GM21423 (cell line): ENCODE measurements around the gene CCDC120.

ENCODE experiments used
- ATAC-seq: cut with Tn5 transposase; IDR thresholded peaks from one replicate; pipeline ENCODE4 v1.9.1; 2021; ENCODE audit warnings: mild to moderate bottlenecking, moderate library complexity; ENCODE audit not compliant: unreplicated experiment

Gene CCDC120, protein sequence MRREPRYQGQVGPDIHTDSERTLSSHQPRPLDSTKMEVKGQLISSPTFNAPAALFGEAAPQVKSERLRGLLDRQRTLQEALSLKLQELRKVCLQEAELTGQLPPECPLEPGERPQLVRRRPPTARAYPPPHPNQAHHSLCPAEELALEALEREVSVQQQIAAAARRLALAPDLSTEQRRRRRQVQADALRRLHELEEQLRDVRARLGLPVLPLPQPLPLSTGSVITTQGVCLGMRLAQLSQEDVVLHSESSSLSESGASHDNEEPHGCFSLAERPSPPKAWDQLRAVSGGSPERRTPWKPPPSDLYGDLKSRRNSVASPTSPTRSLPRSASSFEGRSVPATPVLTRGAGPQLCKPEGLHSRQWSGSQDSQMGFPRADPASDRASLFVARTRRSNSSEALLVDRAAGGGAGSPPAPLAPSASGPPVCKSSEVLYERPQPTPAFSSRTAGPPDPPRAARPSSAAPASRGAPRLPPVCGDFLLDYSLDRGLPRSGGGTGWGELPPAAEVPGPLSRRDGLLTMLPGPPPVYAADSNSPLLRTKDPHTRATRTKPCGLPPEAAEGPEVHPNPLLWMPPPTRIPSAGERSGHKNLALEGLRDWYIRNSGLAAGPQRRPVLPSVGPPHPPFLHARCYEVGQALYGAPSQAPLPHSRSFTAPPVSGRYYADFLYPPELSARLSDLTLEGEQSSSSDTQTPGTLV

DNA sequence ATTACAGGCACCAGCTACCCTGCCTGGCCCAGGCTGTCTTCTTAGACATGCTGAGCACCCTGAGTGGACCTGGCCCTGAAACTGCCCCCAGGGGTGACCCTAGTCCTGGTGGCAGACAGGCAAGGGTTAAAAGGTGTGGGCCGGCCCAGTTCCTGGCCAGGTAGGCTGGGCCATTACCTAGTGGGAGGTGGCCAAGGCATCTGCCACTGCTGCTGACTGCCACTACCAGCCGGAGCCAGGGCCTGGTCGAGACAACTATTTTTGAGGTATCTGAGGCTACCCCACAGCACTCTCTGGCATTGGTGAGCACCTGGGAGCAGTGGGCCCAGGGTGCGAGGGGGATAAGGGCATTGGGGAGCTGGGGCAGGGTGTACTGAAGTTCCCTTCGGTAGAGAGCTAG is at the start of gene CCDC120:
Gene CCDC120 (plus strand): TSS at position 206 of the 400 bp plus-strand sequence. CDS start 3,043 bp downstream, outside the sequence.
- ATAC-seq: no peak

DNA sequence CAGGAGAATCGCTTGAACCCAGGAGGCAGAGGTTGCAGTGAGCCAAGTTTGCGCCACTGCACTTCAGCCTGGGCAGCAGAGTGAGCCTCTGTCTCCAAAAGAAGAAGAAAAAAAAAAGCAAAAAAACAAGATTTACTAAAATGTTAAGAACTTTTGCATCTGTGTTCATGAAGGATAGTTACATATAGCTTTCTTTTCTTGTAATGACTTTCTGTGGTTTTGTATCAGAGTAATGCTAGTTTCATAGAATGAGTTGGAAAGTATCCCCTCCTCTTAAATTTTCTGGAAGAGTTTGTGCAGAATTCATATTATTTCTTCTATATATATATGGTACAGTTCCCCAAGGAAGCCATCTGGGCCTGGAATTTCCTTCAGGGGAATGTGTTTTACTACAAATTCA is 39.7 kb upstream of the CCDC120 start:
- no peak for ATAC-seq

DNA sequence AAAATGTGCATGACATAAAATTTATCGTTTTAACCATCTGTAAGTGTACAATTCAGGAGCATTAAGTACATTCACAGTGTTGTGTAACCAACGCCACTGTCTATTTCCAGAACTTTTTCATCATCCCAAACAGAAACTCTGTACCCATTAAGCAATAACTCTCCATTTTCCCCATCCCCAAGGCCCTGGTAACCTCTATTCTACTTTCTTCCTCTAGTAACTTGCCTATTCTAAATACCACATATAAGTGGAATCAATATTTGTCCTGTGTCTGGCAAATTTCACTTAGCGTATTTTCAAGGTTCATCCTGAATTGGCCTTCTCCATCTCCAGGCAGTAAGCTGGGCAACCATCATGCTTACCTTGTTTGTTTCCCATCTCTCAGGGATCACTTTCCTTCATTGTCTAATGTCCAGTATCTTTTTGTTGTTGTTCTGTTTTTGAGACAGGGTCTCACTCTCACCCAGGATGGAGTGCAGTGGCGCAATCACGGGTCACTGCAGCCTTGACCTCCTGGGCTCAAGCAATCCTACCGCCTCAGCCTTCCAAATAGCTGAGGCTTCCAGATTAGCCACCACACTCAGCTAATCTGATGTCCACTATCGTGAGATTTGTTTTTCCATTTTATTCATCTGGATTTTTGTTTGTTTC is 39.1 kb upstream of the CCDC120 start:
- ATAC-seq: no peak

DNA sequence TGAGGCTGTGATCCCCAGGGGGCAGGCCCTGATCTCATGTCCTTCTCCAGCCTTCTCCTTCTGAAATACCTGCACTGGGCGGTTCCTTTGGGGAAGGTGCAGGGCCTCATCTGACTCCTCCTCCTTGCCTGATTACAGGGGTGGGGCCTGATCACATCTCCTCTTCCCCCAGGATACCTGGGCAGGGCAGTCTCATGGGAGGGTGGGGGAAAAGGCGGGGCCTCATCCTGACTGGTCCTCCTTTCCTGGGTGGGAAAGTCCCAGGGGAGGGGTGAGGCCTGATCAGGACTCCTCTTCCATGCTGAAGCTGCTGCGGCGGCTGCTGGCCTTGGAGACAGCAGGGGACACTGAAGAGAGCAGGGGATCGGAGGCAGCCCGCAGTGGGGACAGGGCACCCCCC is 28.9 kb upstream of the CCDC120 start:
- no peak for ATAC-seq

DNA sequence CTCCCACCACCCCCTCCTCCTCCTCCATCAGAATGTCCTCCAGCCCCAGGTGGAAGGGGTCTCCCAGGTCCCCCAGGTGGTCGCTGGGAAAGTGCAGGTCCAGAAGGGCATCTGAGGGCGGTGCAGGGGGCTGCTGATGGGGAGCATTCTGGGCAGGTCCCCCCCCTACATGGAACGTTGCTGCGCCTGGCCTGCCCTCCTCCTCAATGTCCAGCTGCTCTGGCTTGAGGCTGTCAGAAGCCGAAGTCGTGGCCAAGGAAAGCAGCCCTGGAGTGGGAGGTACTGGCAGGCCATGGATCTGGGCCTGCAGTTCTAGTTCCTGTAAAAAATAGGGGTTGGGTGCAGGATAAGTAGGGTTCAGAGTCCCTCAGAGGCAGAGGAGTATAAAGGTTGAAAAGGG is 28.5 kb upstream of the CCDC120 start:
- ATAC-seq: no peak

DNA sequence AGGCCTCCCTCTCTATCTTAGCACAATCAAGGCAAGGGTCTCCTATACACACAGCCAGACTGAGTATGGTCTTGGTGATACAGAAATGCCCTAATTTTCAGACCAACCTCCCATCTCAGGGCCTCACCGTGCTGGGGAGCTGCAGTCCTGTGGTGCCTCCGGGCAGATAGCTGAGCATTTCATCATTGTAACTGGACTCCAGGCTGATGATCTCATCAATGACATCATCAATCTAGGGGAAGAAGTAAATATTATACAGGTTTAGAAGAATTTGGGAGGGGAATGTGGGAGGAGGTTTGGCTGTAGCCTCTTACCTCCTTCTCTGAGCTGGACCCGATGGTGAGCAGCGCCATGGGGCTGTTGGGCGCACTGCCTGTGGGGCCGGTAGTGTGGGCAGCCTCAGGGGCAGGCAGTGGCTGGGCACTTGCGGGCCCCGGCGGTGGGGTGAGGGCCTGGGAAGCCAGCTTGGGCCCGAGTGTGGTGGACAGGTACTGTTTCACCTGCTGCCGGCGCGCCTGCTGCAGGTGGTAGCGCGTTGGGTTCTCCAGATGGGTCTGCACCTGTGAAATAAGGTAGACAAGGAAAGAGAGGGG is 20.8 kb upstream of the CCDC120 start:
- ATAC-seq: no peak

DNA sequence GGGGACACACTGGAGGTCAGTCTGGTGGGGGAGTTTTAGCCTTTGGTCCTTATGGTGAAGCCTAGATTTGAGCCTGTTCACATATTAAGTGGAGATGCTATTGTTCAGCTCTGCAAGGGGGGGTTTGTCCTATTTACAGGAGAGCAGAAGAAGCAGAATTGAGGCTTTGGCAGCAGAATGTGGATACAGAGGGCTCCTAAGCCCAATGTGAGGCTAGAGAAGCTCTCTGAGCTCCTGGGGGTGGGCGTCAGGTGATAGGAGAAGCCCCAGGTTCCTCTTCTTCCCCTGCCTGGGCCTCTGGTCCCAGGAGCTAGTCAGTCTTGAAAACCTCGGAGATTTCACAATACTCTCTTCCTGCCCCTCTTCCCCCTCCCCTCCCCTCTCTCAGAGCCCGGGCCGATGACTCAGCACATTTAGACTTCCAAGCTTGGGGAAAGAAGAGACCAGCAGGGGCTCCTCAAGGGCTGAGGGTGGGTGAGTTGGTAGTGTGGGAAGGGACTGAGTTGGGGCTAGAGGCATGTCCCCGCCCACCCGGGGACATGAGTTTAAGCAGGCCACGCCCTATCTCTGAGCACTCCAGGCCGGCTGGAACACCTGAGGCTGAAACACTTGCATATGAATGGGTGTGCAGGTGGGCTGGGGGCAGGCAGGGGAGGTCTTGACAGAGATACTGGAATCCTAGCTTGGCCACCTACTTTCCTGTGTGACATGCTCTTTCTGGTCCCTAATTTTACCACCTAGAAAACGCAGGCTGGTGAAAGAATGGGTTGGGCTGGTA is 19.0 kb upstream of the CCDC120 start:
- ATAC-seq: no peak

DNA sequence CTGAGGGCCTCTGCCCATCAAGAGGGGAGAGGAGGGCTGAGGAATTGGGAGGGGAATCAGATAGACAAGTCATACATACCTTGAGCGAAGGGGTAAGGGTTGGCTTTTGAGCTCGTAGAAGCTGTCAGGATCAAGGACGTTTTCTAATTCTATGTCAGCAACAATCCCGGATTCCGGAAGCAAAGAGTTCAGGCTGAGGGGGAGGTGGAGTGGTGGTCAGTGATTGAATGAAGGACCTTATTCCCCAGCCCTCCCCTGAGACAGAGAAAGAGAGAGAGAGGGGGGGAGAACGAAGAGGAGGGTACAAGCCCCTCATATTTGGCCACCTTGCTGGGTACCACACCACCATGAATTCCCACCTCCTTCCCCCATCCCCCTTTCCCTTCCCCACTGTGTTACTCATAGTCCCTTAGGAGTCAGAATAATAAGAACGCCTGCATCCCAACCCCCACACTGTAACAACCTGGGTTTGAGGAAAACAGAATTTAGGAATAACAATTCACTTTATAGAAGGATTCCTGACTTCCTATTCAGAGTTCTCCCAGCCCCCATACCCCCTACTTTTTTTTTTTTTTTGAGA is 18.3 kb upstream of the CCDC120 start:
- ATAC-seq: no peak

DNA sequence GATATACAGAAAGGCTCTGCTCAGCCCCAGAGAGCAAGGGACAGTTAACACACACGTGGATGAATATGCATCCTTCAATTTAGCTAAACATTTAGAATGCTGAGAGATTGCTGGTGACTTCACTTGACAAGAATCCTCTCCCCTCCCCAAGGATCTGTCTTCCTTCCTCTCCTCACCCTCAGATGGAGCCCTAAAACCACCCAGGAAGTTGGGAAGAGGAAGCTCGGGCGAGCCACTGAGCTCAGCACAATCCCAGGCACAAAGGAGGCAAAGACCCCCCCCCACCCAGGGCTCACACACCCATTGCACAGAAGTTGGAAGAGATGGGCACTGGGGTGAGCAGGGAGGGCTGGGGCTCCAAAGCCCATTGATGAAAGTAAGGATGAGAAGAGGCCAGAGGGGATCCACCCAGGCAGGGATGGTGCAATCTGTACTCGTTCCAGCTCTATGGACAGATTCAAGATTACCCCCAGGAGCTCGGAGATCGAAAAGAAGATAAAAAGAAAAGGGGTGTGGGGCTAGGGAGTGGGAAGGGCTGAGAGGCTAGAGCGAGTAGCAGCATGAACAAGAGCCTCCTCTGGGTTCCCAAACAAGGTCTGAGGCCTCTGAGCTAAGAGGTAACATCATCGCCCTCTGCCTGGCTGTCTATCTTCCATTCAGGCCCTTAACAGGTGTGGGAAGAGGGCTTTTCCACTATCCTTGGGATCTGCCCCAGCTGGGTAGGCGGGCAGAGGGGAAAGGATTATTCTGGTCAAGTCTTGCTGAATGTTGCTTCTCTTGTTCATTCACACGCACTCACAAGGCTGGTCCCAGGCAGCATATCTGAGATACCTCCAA is 16.8 kb upstream of the CCDC120 start:
- ATAC-seq: no peak

DNA sequence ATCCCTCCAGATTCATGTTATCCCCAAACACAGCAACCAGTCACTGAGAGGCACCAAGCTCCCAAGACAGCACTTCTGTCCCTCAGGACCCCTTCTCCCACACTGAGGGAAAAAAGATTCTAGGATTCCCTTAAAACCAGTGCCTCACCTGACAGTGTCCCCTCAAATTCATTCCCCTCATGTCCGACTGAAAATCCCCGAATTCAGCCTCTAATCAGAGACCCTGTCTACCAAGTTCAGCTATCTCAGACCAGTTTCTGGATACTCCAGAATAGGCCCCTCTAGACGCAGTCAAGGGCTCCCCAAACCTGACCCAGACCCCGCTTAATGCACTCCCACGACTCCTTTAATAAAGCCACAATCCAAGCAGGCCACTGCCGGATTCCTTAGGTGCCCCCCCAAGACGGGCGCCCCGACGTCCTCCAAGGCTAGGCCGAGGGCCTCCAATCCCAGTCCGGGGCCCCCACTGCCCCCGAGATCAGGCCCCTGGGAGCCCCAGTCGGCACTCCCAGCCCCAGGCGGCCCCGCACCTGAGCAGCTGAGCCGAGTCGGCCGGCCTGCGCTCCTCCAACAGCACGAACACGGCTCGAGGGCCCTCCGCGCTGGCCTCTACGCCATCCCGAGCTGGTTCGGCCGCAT is 16.1 kb upstream of the CCDC120 start:
- no peak for ATAC-seq

DNA sequence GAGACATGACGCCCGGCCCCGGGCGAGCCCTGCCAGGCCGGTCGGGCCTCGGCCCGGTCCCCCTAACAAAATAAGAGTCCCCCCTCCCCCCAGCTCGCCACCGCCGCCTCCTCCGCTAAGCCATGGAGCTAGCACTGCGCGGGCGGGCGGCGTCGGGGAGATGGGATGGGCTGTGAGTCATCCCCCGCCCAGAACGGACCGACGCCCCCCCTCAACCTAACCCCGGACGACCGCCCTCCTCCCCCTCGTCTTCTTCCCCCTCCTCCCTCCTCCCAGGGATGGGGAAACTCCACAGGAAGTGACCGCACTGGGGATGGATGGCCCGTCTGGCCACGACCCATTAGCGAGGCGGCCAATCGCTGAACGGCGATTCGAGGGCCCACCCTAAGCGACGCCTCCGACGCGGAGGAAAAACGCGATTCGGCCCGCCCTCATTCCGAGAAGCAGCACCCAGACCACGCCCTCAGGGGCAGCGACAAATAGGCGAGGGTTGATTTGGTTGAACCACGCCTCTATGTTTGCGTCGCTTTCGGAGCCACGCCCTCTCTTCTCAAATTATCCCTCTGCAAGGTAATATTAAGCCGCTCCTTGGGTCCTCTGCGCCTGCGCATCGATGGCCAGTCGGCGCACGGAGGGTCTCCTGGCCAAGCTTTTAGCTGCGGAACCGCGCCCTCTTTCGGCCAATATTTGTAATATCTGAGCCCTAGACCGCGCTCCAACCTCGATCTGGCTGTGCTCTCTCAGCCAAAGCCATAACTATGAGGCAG is 15.4 kb upstream of the CCDC120 start, which contains the start of gene TFE3:
Gene TFE3 (minus strand): TSS at position 138 of the 767 bp plus-strand sequence. CDS start 131 bp downstream, at position 7.
- peak; percentile 90 for ATAC-seq

DNA sequence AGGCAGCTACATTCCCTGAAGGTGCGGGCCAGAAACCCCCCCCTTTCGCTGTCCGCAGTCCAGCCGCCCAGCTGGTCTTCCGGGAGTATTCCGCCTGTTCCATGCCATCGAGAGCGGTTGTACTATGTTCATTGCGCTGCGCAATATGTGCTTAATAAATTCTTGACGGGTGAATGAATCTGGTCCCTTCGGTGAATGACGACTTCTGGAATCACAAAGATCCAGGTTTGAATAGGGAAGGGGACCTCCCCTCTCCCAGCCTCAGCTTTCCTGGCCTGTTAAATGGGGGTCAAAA is 14.9 kb upstream of the CCDC120 start:
- no peak for ATAC-seq

DNA sequence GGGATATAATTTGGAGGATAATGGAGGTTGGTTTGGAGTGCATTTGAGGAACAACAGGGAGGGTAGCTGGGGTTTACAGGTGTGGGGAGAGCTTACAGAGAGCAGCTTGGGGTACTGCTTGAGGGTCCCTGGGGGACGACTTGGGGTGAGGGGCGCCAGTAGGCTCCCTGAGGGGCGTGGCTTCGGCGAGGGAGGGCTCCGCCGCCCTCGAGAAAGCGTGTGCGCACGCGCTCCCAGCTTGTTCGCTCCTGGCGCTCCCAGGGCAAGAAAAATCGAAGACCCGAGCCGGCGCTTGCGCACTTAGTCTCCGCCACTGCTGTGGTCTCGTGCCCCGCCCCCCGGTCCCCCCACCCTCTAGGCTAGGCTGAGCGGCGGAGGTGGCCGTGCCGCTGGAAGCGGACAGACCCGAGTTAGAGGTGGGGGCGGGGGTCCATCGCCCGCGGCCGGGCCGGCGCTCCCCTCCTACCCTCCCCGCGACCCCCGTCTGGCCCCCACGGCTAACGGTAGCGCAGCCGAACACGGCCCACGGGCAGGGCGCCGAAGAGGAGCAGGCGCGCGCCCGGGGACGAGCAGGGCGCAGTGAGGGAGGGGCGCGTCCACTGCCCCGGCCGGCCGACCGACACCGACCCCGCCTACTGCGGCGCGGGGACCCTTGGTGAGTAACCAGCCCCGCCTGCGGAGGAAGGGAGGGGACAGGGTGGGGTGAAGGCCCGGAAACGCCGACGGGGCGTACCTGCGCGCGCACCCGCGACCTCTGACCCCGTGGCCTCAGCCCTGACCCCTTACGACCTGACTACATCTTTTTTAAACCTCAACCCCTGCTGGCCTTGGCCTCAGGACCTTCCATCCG is 5.4 kb upstream of the CCDC120 start:
- no peak for ATAC-seq

DNA sequence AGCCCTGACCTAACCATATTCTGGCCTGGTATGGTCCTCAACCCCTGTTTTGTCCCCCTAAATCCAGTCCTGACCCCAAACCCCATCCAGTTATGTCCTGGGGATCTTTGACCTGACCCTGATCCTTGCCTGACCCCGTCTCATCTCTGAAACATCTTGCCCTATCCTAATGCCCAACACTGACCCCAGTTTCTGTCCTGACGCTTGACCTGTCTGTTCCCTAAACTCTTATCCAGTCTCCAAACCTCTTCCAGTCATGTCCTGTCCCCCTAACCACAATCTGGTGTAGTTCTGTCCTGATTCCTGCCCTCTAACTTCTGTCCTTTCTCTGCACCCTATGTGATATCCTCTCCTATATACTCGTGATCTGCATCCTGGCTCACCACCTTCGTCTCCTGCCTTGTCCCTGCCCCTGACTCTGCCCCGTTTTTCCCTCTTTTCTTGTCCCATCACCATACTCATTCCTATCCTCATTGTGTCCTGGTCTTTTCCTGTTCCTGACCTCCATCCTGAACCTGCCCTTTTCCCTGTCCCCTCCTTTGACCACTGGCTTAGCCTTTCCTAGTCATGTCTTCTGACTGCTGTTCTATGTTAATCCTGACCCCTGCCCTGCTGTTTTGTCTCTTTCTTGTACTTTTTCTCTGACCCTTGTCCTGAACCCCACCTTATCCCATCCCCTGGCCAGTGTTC is 4.6 kb upstream of the CCDC120 start:
- ATAC-seq: no peak

DNA sequence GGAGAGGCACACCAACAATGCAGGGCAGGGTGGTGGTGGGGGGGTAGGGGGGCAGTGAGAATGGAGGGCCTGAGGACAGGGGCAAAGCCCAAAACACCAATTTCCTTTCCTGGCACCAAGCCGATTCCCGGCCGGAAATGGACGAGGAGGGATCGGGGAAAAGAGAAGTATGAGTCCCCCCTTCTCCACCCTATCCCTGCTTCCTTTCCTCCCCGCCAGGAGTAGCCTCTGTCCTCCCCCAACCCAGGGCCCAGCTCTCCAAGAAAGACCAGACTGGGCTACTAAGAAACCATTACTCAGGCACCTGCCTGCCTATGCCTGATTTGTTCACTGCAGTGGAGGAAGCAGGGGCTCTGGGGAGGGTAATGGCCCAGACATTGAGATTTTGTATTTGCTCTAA is 402 bp downstream of the CCDC120 start:
- ATAC-seq: no peak

DNA sequence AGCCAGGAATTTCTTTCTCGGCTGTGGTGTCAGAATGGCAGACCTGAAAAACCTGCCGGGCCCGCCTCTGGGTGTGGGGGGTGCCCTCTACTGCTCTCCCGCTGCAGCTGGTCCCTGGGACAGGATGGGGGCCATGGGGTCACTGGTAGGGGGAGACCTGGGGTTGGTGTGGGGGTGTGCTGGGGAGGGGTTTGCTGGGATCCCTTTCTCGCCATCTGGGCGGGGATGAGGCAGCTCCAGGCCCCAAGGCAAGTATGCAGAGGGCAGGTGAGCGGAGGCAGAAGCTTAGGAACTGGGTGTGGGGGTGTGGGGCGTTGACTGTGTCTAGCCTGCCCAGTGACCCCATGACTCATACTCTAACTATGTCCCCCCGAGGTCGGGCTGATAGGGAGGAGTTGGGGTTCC is 884 bp downstream of the CCDC120 start:
- no peak for ATAC-seq

DNA sequence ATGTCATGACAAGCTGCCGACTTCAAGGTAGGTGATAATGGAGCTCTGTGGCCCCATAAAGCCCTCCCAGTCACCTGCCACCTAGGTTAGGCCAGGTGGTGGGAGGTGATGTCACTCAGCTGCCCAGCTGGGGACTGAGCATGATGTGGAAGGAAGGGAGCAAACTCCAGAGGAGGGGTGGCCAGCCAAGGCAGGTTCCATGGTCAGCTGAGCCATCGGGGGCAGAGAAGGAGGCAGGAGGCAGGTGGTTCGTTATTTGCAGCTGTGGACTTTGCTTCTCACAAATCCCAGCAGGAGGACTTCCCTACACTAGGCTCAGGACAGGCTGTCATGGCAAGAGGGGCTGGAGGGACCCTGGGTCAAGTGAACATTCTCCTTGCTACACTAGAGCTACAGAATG is 2.1 kb downstream of the CCDC120 start:
- no peak for ATAC-seq
